HG03457 (cell line): Measurements from ENCODE around the gene MRPL12.
"Not testable (repeated sequence)": the region's sequence is repeated elsewhere in the genome, so short reads cannot be mapped to it uniquely, and the experiment has no call there.

Experiments used
- ATAC-seq: cut with Tn5 transposase; IDR thresholded peaks from one replicate; pipeline ENCODE4 v1.9.1; 2021; ENCODE audit warnings: moderate number of reproducible peaks; ENCODE audit not compliant: unreplicated experiment

Gene MRPL12

GRCh38 chr17:81702934-81703746, at the start of gene MRPL12:
Gene MRPL12 (plus strand): TSS chr17:81703367. CDS start chr17:81703502, 135 bp downstream.
- ATAC-seq: peak; percentile 41

DNA sequence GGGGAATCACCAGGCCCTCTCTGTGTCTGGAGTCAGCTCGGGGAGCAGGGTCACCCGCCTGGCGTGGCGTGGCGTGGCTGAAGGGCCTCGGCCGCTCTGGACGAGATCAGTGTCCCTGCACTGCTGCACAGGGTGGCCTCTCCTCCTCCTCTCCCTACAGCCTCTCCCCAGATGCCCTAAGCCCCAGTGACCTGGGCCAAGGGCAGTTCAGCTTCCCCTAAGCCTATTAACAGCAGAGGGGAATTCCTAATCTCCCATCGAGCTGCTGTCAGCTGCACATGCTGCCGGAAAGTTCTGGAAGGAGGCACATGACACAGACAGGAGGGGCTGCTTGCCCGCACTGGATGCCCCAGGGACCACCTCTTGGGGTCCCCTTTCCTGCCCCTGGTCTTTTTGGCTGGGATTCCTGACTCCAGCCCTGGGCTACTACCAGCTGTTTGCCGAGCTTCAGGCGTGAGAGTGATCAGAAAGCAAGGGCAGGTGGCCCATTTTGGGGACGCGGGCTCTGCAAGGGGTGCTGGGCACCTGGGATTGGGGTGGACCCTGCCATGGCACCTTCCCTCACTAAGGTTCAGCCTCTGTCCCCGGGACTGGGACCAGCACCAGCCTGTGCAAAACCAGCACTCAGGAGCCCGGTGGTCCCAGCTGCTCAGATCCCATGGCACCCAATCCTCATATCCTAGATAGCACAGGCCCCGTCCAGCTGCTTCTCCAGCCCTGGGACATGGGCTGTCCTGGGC, 47.6 kb upstream of the MRPL12 start:
- no peak for ATAC-seq

DNA sequence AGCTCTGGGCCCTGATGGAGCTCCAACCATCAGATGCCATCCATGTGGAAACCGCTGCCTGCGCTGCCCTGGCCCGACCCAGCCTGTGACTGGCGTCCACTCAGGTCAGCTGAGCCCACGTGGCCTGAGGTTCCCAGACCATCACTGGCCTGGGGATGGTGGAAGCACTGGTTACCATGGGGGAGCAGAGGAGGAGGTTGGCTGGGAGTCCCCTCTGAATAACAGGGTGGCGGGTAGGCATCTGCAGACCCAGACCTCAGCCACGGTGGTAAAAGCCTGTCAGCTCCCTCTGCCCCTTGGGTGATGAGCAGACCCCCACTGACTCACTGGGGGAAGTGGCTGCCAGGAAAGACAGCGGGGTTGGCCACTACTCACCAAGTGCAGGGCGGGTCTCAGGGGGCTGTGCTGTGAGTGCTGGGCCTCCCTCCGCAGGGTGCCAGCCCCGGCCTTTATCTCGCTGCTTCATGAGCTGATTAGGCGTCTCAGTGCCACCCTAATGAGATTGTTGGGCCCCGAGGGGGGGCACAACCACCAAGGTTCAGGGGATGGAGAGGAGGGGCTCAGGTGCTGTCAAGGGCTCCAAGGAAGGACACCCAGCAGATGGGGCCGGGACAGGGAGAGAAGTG, 46.9 kb upstream of the MRPL12 start, which contains the start of gene PDE6G:
Gene PDE6G, minus strand, starts transcription at position 425 of the 626 bp plus-strand sequence. CDS start 3,237 bp downstream, outside the sequence.
- no peak for ATAC-seq

DNA sequence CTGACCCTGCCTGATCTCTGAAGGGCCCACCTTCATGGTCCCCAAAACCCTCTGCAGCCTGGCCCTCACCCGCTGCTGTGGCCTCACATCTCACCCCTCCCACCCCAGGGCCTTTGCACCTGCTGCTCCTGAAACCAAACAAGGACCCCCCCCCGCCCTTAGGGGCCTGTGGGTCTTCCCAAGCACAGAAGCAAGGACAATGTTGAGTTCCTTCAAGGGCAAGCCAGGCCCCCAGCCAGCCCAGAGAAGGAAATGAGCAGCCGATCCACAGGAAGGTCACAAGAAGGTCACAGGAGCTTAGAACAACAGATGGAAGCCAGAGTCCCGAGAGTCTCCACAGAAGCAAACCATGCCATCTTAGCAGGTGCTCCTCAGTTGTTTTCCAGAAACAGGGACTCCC, 46.3 kb upstream of the MRPL12 start:
- no peak for ATAC-seq

GRCh38 chr17:81659038-81659437, 44.1 kb upstream of the MRPL12 start:
- ATAC-seq: no peak

DNA sequence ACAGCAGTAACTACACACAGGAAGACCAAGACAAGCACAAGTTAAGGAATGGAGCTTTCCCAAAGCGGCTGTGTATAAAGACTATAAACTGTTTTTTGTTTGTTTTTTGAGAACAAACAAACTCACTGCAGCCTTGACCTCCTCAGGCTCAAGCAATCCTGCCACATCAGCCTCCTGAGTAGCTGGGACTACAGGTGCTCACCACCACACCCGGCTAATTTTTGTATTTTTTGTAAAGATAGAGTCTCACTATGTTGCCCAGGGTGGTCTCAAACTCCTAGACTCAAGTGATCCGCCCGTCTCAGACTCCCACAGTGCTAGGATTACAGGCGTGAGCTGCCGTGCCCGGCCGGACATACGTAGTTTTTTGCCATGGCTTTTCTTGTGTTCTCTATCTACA, 42.7 kb upstream of the MRPL12 start:
- ATAC-seq: no peak

DNA sequence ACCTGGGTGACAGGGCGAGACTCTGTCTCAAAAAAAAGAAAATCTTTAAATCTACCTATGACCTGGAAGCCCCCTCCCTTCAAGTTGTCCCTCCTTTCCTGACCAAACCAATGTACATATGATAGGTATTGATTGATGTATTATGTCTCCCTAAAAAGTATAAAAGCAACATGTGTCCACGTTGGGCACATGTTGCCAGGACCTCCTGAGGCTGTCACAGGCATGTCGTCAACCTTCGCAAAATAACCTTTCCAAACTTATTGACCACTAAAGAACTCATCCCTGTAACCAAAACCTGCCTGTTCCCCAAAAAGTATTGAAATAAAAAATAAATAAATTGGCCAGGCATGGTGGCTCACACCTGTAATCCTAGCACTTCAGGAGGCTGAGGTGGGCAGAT, 41.2 kb upstream of the MRPL12 start:
- ATAC-seq: no peak

GRCh38 chr17:81664051-81664470, 39.1 kb upstream of the MRPL12 start:
- ATAC-seq: no peak

DNA sequence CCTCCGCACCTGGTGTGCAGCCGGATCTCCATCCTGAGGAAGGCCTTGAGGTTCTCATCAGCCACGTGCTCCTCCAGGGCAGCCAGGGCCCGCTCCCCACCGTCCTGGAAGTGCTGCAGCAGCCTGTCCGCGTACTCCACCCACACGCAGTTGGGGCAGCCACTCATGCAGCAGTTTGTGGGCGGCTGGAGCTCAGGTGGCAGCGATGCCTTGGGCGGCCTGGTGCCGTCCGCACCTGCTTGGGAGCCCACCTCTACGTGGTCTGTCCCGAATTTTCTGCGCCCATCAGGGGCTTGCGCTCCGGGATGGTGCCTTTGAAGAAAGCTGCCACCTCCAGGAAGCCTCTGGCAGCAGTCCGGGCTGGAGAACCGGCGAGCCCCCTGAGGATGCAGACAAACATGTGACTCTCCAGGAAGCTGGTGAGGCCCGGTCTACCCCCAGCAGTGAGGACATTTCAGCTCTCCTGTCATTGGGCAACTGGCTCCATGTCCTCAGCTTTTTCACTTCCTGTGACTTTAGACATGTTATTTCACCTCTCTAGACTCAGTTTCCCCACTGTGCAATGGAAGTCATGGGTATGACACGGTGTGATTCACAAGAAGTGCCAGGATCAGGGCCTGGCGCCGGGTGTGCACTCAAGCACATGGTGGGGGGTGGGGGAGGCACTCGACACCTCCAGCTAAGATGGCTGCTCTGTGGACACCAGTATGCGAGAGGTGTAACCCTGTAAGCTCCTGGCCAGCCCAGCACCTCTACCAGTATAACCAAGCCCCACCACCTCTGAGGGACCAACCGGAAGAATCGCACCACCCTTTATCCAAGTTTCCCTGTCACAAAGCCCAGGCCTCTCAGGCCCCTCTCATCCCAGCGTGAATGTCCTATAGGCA, 37.7 kb upstream of the MRPL12 start:
- no peak for ATAC-seq

- ATAC-seq: no peak
These were observed 37.1 kb upstream of the MRPL12 start for GRCh38 chr17:81666092-81666341.

DNA sequence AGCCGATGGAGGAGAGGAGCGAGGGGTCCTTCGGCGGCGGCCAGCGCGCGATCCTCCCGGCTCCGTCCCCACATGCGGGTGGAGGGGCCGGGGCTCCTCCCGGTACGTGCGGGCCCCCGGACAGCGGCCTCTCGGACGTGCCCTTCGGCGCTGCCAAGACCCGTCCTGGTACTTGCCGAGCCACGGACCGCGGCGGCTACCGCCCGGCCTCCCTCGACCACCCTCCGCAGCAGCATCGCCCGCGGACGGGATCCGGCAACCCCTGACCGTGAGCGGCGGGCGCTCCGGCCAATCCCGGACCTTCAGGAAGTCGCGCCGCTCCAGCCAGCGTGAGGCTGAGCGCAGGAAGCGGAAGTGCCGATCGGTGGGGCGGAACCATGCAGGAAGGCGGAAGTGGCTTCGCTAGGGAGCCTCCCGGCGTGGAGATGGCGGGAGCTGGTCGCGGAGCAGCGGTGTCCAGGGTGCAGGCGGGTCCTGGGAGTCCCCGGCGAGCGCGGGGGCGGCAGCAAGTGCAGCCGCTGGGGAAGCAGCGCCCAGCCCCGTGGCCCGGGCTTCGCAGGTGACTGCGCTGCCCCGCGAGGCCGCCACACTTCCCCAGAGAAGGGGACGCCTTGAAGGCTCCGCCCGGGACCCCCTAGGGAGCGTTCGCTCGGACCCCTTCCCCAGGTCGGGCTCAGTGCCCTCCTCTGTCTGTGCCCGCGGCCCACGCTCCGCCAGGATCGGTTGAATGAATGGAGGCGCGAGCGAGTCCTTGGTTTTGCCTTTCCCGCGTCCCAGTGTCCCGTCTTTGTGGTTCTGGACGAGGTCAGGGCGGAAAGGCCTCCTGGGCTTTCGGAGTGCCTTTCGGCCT, 36.6 kb upstream of the MRPL12 start, which contains the start of the genes CCDC137 and OXLD1:
Gene CCDC137, plus strand, starts transcription at position 396 of the 850 bp plus-strand sequence. Its CDS starts 30 bp downstream, at position 426.
Gene OXLD1, minus strand, starts transcription at position 264 of the 850 bp plus-strand sequence. Its CDS starts 28 bp downstream, at position 236.
- peak; percentile 82 for ATAC-seq

DNA sequence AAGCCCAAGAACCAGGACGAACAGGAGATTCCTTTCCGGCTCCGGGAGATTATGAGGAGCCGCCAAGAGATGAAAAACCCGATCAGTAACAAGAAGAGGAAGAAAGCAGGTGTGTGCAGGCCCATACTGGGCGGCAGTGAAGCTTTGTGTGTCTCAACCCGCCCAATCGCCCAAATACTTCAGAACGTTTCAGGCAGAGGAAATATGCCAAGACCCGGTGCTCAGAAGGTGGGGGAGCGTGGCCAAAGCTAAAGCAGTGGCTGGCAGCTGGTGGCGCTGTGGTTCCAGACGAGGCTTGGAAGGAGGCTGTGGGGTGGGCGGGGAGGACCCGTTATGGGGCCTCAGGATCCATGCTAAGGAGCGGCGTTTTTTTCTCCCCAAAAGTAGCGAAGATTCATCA, 35.4 kb upstream of the MRPL12 start:
- ATAC-seq: no peak

- ATAC-seq: no peak
These were observed 30.7 kb upstream of the MRPL12 start for GRCh38 chr17:81672504-81672903.

DNA sequence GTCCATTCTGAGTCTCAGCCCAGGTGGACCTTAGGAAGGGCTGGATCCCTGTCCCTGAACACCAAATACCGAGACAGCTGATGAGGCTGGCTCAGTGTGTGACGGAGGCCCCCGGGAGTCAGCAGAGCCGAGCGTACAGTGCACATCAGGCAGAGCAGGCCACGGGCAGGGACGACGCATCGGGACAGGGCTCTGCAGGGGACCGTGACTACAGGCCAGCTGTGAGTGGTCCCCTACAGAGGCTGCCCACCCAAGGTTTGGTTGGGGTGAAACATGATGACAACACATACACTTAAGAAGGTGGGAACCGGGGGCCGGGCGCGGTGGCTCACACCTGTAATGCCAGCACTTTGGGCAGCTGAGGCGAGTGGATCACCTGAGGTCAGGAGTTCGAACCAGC, 30.2 kb upstream of the MRPL12 start:
- ATAC-seq: no peak

DNA sequence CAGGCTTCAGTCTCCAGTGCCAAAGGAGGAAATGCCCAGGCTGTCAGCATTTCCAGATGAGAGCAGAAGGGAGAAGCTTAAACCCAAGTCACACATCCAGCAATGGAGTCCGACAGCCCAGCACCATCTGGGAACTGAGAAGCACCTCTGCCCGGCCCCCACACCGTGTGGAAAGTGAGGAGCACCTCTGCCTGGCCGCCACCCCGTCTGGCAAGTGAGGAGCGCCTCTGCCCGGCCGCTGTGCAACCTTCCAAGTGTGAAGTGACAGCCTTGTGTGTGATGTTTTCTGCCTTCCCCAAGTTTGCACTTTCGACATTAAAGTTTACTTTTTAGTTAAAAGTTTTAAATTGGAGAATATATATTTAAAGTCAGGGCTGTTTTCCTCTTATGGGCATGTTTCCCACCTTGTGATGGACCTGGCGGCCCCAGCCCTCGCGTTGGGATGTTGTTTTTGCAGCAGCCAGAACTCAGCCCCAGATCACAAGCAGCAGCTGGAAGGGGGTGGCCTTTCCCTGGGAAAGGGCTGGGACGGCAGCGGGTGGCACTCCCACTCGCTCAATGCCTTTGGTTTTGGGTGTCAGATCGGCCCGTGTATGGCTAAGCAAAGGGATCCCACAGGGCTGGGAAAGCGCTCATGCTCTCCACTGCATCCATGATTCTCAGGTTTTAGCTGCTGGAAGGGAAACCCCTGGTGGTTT, 29.5 kb upstream of the MRPL12 start:
- ATAC-seq: no peak

- ATAC-seq: not testable (repeated sequence)
These were observed 27.5 kb upstream of the MRPL12 start for GRCh38 chr17:81675515-81676221.

DNA sequence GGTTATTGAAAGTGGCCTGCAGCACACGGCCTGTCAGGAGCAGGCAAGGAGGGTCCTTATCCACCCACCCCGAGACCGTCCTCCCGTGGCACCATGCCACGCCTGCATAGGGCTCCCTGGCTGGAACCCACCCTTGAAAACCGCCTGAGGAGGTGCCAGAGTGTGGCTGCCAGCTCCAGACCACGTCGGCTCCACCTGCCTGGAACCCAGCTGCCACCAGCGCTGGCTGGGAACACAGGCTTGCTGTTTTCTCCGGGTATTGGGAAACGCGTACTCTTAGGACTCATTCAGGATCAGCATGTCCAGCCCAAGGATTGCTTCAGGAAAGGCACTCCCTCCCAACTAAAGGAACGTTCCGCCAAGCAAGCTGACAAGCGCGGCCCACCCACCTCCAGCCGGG, 26.3 kb upstream of the MRPL12 start:
- no peak for ATAC-seq

DNA sequence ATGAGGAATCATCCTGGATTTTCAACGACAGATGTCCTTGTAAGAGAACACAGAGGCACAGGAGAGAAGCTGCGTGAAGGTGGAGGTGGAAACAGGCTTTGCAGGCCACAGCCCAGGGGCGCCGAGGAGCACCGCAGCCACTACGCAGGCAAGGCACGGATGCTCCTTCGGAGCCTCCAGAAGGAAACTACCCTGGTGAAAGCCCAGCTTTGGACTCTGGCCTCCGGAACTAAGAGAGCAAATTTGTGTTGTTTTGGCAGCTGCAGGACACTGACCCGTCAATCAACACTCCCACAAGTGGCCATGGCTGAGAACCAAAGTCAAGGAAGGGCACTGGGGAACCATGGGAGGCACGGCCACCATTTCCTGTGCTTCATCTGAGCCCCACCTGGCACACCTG, 23.0 kb upstream of the MRPL12 start:
- no peak for ATAC-seq

DNA sequence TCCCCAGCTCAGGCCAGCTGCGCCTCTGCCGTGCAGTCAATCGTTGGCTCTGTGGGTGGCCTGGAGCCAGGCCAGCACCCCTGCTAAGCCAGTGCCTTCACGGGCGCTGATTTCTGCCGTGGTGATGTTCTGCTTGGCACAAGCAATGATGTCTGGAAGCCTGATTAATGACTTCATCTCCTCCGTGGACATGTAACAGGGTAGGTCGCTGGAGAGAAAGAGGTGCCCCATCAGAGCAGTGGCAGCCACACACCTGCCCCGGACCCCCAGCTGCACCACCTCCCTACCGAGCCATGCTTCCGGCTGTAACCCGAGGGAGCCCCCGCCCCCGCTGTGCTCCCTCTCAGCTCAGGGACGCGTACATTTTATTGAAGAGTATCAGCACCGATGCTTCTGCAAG, 21.5 kb upstream of the MRPL12 start:
- ATAC-seq: no peak
